Ishikawa (cell line): ENCODE data around the gene PEA15.

Experiments
- CEBPB ChIP-seq: IDR thresholded peaks from 2 replicates; pipeline ENCODE4 v1.6.1; 2012
- CREB1 ChIP-seq: IDR thresholded peaks from 2 replicates; pipeline ENCODE4 v1.6.1; 2012; ENCODE audit warnings: low read depth
- EGR1 ChIP-seq: IDR thresholded peaks from 2 replicates; pipeline ENCODE4 v1.6.1; 2012
- MAX ChIP-seq: IDR thresholded peaks from 2 replicates; pipeline ENCODE4 v1.6.1; 2012
- RAD21 ChIP-seq: IDR thresholded peaks from 2 replicates; pipeline ENCODE4 v1.6.1; 2012; ENCODE audit warnings: low read depth
- REST ChIP-seq: IDR thresholded peaks from 2 replicates; pipeline ENCODE4 v1.6.1; 2012; ENCODE audit warnings: low read depth, mild to moderate bottlenecking

- TF ChIP-seq CREB1 (no peak), MAX (no peak), RAD21 (no peak), EGR1 (no peak), REST (no peak), CEBPB (no peak)
These were observed 5.4 kb downstream of the PEA15 start for GRCh38 chr1:160210561-160210960.
